DMS53 (cell line): ENCODE results near the gene F3.
A peak's percentile ranks its signal among the peaks of the same experiment; 100 is the strongest.
"Not testable (repeated sequence)": the region's sequence is repeated elsewhere in the genome, so short reads cannot be mapped to it uniquely, and the experiment has no call there.

Experiments
- DNase-seq: peaks from one replicate; lab custom pipeline; 2025; lab: John Stamatoyannopoulos, UW

Gene F3

DNA sequence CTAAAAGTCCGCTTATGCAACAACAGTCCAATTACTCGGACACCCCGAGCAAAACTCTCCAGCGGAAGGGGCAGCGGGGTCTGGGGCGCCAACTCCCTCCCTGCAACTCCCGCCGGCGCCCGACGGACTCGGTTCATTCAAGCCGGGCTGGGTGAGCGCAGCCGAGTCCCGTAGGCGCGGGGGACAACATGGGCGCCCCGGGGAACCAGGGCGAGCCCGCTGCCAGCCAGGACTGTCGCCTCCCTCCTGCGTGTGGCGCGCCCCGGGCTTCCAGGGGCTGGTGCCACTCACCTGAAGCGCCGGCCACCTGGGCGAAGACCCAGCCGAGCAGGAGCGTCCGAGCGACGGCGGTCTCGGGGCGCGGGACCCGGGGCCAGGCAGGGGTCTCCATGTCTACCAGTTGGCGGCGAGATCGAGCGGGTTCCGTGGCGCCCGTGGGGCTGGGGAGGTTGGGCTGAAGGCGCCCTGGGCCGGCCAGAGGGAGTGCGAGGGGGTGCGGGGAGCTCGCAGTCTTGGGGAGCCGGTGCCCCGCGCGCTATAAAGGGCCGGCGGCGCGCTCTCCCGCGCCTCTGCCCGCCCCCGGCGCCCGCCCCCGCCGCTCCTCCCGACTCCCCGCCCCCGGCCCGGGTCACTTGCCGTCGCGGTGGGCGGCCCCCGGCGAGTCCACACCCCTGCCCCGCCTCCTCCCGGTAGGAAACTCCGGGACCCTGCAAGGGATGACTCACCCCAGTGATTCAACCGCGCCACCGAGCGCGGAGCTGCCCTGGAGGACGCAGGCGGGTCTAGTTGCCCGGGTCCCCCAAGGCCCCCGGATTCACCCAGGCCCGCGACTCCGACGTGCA is at the start of gene F3:
Gene F3 (minus strand): TSS at position 514 of the 842 bp plus-strand sequence. CDS start 123 bp downstream, at position 391.
- peak; percentile 97 for DNase-seq

DNA sequence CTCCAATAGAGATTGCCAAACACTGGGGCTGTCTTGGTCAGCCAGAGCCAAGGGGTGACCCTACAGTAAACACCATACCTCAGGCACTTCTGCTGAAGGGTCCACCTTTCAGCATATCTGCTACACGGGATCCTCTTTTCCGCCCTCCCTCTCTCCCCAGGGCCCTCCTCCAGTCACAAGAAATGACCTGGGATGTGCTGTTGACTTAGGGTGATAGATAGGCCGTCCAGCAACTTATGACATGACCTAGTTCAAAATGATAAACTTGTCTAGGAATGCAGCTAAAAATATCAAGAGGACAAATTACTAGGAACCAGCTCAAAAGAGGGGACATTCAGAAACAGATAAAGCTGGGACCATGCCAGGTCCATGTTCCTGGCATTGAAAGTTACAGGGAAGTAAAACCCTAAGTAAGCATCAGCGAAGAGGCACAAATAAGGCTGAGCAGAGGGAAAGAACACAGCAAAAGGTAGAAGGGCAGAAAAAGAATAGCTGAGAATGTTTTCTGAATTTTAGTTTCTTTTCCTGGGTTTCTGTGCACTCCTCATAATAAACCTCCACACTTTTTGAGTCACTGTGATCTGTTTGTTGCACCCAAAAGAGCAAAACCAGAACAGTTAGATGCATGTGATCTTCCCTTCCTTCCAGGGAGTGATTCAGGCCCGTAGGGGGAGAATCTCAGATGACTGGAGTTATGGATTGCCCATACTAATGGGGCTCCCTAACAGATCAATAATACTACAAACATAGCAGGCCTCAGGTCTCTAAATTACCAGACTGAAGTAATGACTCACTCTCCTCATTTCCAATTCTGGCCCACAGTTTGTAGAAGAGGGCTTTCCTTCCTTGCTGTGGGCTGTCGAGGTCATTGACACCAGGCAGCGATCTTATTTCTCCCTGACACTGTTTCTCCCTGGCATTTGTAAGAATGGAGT is 48.9 kb upstream of the F3 start:
- no peak for DNase-seq

DNA sequence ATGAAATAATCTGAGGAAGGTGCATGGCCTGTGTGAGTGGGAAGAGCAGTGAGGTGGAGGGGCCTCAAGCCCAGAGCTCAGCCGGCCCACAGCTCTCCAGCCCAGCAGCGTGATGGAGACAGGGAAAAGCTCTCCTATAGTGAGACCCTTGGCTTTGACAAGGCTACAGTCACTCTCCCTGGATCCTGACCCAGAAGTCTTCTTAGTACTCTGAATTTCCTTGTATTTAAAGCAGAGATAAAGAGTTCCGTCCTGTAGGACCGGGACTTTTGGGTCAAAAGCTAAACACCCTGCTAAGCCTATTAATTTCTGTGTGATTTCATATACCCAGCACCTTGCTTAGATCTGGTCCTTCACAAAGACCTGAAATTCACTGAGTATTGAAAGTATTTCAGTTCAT is 48.2 kb upstream of the F3 start:
- no peak for DNase-seq

DNA sequence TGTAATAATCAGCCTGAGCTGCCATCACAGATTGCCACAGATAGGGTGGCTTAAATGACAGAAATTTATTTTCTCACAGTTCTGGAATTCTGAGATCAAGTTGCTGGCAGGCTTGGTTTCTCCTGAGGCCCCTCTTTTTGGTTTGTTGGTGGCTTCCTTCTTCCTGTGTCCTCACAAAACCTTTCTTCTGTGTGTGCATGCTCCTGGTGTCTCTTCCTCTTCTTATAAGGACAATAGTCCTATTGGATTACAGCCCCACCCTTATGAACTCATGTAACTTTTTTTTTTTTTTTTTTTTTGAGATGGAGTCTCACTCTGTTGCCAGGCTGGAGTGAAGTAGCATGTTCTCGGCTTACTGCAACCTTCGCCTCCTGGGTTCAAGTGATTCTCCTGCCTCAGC is 41.0 kb upstream of the F3 start:
- no peak for DNase-seq

DNA sequence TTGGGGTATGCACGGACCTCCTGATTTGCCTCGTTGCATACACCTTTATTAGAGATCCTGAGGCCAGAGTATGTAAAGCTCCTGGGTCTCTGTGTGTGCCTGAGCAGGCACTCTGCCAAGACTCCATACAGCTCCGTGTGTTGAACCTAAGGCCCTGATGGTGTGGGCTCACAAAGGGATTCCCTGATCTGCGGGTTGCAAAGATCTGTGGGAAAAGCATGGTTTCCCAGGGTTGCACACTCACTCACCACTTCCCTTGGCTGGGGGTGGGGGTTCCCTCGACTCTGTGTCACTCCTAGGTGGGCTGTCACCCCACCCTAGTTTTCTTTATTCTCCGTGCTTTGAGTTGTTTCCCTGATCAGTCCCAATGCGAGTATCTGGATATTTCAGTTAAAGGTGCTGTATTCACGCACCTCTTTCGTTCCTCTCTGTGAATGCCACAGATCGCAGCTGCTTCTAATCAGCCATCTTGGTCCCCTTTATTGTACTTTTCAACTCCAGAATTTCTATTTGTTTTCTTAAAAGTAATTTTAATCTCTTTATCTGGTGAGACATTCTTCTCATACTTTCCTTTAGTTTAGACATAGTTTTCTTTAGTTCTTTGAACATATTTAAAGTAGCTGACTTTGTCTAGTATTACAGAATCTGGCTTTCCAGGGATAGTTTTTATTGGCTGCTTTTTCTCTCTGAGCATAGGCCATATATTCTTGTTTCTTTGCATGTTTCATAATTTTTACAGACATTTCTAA is 39.0 kb upstream of the F3 start:
- DNase-seq: no peak

DNA sequence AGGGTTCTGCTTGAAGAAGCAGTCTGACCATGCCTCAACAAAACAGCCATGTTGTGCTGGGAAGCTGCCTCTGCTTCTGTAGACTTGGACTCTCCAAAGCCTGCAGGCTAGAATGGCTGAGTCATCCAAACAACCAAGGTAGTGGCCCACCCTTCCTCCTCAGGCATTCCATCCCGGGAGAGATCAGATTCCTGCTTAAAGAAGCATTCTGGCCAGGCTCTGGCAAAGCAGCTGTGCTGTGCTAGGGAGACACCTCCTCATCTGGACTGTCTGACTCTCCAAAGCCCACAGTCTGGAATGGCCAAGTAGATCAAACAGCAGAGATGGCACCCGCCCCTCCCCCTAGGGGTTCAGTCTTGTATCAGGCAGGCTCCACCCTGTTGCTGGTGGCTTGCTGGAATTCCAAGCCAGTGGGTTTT is 38.3 kb upstream of the F3 start:
- DNase-seq: peak; percentile 46

DNA sequence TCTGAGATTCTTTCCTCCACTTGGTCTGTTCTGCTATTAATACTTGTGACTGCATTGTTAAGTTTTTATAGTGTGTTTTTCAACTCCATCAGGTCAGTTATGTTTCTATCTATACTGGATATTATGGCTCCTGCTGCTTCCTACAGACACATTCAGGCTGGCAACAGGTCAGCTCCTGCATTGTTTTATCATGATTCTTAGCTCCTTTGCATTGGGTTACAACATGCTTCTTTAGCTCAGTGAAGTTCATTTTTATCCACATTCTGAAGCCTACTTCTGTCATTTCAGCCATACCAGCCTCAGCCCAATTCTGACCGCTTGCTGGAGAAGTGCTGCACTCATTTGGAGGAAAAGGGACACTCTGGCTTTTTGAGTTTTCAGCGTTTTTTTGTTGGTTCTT is 37.3 kb upstream of the F3 start:
- no peak for DNase-seq

DNA sequence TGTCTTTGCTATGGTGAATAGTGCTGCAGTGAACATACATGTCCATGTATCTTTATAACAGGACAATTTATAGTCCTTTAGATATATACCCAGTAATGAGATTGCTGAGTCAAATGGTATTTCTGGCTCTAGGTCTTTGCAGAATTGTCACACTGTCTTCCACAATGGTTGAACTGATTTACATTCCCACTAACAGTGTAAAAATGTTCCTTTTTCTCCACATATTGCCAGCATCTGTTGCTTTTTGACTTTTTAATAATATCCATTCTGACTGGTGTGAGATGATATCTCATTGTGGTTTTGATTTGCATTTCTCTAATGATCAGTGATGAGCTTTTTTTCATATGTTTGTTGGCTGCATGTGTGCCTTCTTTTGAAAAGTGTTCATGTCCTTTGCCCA is 32.4 kb upstream of the F3 start:
- not testable (repeated sequence) for DNase-seq

DNA sequence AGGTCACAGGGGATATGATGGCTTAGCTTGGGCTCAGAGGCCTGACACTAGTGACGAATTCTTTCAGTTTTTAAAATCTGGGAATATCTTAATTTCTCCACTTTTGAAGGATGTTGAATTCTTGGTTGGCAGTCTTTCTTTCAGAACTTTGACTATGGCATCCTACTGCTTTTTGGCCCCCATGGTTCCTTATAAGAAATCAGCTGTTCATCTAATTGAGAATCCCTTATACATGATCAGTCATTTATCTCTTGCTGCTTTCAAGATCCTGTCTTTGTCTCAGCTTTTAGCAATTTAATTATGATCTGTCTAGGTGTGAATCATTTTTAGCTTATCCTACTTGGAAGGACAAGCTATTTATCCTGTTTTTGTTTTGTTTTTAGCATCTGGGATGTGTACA is 31.2 kb upstream of the F3 start:
- no peak for DNase-seq

DNA sequence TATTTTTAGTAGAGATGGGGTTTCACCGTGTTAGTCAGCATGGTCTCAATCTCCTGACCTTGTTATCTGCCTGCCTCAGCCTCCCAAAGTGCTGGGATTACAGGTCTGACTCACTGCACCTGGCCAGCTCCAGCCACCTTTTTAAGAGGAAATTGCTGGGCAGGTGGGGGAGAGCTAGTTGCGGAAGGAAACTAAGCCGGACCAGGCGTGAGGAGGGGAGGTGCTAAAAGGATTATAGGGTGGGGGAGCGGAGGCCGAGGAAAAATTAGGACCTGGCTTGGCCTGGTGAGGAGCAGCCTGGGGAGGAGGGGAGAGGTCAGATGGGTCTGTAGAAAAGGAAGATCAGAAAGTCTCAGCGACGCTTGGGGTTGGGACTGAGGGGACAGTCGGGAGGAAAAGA is 29.4 kb upstream of the F3 start:
- peak; percentile 28 for DNase-seq

DNA sequence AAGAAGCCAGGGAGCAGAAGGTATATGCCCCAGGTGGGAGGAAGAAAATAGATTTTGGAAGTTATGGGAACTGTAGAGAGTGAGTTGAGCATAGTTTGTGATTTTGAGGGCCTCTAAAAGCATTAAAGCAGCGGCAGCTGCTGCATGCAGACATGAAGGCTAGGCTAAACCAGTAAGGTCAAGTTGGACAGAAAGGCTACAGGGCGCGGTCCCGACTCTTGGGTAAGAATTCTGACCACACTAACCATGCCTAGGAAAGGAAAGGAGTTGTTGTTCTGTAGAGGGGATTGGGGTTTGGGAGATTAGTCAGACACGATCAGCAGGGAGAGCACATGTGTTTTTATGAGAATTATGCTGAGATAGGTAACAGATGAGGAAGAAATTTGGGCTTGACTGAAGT is 27.2 kb upstream of the F3 start:
- DNase-seq: not testable (repeated sequence)

DNA sequence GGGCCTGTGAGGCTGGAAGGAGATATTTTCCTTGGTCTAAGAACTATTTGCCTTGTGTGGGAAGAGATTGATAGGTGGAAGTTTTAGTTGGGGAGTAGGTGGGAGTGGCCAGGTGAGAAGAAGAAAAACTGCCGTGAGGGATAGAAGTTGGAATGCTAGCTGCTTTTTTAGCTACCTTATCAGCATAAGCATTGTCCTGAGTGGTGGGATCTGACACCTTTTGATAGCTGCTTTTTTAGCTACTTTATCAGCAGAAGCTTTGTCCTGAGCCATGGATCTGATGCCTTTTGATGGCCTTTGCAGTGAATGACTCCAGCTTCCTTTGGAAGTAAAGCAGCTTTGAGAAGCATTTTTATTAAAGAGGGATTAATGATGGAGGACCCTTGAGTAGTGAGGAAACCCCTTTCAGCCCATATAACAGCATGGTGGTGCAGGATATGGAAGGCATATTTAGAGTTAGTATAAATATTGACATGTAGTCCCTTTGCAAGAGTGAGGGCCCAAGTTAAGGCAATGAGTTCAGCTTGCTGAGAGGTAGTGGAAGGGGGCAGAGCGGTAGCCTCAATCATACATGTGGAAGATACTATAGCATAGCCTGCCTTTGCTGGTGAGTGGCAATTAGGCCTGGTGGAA is 26.5 kb upstream of the F3 start:
- not testable (repeated sequence) for DNase-seq

DNA sequence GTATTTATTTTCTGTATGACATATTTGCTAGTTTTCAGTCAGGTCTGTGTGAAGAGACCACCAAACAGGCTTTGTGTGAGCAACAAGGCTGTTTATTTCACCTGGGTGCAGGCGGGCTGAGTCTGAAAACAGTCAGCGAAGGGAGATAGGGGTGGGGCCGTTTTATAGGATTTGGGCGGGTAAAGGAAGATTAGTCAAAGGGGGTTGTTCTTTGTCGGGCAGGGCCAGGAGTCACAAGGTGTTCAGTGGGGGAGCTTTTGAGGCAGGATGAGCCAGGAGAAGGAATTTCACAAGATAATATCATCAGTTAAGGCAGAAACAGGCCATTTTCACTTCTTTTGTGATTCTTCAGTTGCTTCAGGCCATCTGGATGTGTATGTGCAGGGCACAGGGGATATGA is 24.9 kb upstream of the F3 start:
- DNase-seq: not testable (repeated sequence)

DNA sequence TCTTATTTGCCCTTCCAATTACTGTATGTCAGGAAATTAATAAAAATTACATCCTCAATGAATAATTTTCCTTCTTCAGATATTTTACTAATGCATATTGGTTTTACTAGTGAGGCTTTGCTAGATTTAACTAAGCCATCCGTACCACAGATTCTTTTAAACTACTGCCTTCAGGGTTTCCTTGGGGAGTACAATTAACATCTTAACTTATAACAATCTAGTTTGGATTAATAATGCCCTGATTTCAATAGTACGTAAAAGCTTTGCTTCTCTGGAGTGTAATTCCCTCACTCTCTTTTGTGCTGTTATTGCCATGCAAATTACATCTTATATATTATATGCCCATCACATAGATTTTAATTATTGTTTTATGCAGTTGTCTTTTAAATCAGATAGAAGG is 24.3 kb upstream of the F3 start:
- DNase-seq: no peak

DNA sequence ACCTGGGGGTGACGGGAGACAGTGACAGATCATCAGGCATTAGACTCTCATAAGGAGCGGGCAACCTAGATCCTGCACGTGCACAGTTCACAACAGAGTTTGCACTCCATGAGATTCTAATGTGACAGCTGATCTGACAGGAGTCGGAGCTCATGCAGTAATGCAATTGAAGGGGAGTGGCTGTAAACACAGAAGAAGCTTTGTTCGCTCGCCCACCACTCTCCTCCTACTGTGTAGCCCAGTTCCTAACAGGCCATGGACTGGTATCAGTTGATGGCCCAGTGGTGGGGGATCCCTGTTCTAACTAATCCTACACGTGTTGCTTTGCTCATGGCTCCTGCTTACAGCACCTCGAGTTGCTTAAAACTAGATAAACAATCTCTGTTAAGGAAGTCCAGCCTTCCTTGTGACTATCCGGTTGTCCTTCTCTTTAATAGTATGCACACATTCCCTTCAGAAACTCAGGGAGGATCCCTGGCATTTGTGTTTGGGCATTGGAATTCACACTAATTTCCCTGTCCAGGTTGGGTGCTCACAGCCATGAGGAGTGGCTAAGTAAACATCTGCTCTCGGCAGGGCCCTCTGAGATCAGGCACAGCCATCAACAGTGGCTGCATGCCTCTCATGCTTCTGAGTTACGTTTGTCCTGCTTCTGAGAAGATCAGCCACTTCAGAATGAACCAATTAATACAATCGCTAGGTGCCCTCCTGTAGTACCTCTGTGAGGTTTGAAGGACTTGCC is 21.1 kb upstream of the F3 start:
- DNase-seq: peak; percentile 58

DNA sequence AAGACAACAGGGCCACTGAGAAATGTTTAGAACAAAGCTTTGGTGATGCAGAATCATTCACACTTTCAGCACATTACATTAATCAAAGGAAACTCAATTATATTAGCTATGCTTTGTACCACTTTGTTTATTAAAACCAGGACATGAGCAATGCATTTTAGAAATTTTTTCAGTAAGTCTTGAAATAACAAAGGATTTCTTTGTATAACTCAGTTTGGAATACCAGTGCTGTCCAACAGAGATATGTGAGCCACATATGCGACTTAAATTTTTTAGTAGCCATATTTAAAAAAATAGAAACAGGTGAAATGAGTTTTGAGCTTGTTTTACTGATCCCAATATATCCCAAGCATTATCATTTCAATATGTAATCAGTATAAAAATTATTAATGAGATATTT is 18.8 kb upstream of the F3 start:
- no peak for DNase-seq

DNA sequence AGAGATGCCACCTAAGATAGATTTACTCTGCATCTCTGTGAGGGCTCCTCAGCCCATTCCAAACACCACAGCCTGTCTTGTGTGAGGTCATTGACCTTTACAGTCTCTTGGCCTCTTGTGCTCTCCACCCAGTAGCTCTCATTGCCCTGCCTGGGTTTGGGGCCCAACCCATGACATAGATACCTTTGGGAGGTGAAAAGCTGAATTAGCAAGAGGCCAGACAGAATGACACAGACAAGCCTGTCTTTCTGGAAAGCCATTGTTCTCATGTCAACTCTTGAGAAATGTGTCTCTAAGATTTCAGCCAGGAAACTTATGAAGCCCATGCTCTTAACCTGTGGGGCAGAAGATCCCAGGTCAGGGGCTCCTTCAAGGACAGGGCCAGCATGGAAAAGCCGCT is 18.4 kb upstream of the F3 start:
- no peak for DNase-seq

DNA sequence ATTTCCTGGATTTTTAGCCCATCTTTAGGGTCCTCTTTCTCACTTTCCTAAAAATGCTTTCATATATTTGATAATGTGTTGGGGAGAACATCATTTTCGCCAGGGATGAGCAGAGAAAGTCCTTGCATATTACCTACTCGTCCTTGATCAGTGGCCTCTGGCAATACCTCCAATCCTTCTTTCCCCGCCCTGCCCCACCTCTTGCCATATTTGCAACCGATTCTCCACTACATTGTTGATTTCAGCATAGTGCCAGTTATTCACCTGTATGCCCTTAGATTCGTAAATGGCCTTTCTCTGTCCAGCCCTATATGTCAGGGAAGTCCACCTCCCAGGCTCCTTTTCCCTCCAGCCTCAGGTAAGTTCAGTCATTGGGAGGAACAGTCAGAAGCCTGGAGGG is 13.5 kb upstream of the F3 start:
- DNase-seq: no peak

DNA sequence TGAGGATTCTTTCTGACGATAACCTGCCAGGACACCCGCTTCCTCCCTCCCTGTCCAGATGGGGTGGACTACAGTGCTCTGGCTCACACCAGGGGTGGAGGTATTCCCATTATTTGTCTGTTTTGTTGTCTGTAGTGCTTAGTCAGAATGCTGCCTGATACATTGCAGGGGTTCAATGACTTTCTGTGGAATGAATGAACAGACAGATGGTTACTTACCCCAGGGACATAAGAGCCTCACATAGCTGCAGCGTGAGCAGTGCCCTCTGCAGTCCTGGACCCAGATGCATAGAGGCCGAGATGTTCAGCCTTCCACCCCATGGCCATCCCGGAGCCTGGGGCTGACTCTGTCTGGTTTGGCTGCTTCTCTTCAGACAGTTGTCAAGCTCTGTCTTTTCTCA is 13.0 kb upstream of the F3 start:
- DNase-seq: no peak

DNA sequence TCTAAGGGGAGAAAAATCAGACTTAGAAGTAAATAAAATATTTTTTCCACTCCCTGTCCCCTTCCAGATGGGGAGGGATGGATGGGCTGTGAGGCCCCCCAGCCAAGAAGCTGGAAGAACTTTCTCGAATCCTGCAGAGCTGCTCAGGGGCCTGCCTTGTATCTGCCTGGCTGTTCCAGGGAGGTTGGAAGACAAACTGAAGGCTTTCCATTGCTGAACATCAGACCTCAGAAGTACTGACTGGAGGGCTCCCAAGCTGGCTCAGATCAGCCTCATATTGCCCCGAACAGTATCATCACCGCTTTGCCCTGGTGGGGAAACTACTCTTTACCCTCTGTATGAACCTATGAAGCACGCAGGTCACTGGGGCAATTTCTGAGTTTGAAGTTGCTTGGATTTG is 12.4 kb upstream of the F3 start:
- no peak for DNase-seq

DNA sequence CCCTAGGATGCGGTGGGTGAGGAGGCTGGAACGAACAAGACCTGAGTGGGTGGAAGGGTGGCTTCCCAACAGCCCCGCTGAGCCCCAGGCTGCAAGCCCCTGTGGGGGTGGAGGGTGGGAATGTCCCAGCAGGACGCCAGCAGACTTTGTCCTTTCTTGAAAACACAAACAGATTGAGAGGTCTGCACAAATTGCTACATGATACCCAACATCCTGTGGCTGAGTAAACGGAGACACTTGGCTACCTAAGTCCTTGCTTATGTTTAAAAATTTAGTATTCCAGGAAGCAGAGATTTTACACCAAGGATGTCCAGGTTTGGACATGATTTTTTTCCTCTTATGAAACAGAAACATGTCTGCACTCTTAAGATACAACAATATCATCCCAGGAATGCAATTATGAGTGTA is 11.8 kb upstream of the F3 start:
- peak; percentile 68 for DNase-seq
